Tibial artery (tissue), 4 donors: ENCODE results near the gene SCARB1.

Experiments
- DNase-seq, 2 donors: peaks; one replicate each; pipeline ENCODE4 v3.0.0-alpha.2; 2019
- H3K27ac ChIP-seq, 2 donors: fragments of 200-600 bp; sonication (generic) in 1 of 2; 1 replicate in 1 of 2; 2 replicates in 1 of 2; pipeline ENCODE4 v1.5.1; 2018 to 2019; ENCODE audit warnings: mild to moderate bottlenecking in 1 of 2
- H3K27me3 ChIP-seq, 2 donors: fragments of 200-600 bp; sonication (generic) in 1 of 2; one replicate each; pipeline versions ENCODE4 v1.5.1 to v1.6.0; 2016 to 2019
- H3K36me3 ChIP-seq, 3 donors: fragments of 200-600 bp; sonication (generic) in 2 of 3; one replicate each; pipeline ENCODE4 v1.5.1; 2016 to 2019; ENCODE audit warnings: mild to moderate bottlenecking in 2 of 3
- H3K4me1 ChIP-seq, 4 donors: fragments of 200-600 bp; sonication (generic) in 2 of 4; 1 replicate in 3 of 4; 2 replicates in 1 of 4; pipeline ENCODE4 v1.5.1; 2016 to 2019
- H3K4me3 ChIP-seq, 2 donors: fragments of 200-600 bp; sonication (generic) in 1 of 2; 1 replicate in 1 of 2; 2 replicates in 1 of 2; pipeline ENCODE4 v1.5.1; 2018 to 2019; ENCODE audit warnings: mild to moderate bottlenecking in 2 of 2
- H3K9me3 ChIP-seq, 3 donors: fragments of 200-600 bp; sonication (generic) in 1 of 3; one replicate each; pipeline ENCODE4 v1.5.1; 2016 to 2019
- intact Hi-C: fragments of 100-400 bp; cut with DNase I; formaldehyde crosslinking; loops from one replicate; pipeline ENCODE4 v1.15.0; 2023; ENCODE audit warnings: low total_unique reads
- TF ChIP-seq, protein P1 (sequence below), 2 experiments: fragments of 200-600 bp in 1 of 2; fragments of 450-650 bp in 1 of 2; IDR thresholded peaks; one replicate each; pipeline ENCODE4 v1.5.1; 2017 to 2019; ENCODE audit warnings: antibody characterized with exemption in 2 of 2, mild to moderate bottlenecking in 1 of 2, moderate library complexity in 1 of 2

Gene SCARB1

DNA sequence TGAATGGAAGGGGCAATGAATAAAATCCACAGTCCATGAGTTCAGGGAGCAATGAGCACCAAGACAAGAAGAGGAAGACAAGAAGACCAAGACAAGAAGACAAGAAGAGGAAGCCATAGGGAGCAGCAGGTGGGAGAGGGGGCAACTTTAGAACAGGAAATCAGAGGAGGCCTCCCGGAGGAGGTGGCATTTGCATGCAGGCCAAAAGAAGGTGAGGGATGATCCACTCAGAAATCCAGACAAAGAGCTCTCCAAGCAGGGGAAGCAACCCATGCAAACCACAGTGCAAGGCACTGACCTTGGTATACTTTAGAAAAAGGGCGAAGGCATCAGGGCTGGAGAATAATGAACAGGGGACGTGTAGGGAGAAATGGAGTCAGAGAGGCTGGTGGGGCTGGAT is 58.6 kb downstream of the SCARB1 start:
- intact Hi-C loops = no loop called here
- TF ChIP-seq, protein P1, sequence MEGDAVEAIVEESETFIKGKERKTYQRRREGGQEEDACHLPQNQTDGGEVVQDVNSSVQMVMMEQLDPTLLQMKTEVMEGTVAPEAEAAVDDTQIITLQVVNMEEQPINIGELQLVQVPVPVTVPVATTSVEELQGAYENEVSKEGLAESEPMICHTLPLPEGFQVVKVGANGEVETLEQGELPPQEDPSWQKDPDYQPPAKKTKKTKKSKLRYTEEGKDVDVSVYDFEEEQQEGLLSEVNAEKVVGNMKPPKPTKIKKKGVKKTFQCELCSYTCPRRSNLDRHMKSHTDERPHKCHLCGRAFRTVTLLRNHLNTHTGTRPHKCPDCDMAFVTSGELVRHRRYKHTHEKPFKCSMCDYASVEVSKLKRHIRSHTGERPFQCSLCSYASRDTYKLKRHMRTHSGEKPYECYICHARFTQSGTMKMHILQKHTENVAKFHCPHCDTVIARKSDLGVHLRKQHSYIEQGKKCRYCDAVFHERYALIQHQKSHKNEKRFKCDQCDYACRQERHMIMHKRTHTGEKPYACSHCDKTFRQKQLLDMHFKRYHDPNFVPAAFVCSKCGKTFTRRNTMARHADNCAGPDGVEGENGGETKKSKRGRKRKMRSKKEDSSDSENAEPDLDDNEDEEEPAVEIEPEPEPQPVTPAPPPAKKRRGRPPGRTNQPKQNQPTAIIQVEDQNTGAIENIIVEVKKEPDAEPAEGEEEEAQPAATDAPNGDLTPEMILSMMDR (IDR thresholded peaks at IDR 0.05) = no peak
- DNase-seq = no peak
- Histone ChIP-seq H3K27ac (no peak overlapping the region), H3K4me3 (no peak overlapping the region), H3K4me1 (peaks cover 0 to 13% (median 5%) of the 10 kb centered on the region in 4 donors), H3K9me3 (no peaks in the 10 kb centered on the region), H3K27me3 (no peaks in the 10 kb centered on the region), H3K36me3 (peaks cover 0 to 22% (median 4%) of the 10 kb centered on the region in 3 donors)

DNA sequence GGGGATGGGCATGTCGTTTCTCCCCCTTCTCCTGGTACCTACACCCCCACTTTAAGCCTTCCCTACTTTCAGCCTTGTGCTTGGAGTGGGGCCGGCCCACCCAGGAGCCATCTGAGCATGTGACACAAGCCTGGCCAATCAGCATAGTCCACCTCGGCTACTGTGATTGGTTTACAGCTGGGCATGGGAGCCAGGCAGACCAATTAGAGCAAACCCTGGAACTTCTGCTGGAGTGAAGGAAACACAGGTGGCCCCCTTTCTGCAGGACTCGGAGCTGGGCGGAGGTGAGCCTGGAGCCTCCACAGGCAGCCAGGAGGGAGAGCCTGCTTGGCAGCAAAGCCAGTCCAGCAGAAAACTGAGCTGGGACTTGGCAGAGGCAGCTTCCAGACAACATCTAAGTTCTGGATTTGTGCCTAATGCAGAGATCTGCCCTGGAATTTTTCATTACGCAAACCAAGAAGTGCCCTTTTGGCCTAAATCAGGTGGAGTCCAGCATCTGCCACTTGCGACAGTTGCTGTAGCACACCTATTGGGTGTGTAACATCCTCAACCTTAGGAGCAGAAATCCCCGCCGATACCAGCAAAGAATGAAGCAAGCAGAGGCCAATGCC is 59.5 kb downstream of the SCARB1 start:
- DNase-seq = no peak
- intact Hi-C loops = no loop called here
- H3K9me3 ChIP-seq = no peaks in the 10 kb centered on the region

DNA sequence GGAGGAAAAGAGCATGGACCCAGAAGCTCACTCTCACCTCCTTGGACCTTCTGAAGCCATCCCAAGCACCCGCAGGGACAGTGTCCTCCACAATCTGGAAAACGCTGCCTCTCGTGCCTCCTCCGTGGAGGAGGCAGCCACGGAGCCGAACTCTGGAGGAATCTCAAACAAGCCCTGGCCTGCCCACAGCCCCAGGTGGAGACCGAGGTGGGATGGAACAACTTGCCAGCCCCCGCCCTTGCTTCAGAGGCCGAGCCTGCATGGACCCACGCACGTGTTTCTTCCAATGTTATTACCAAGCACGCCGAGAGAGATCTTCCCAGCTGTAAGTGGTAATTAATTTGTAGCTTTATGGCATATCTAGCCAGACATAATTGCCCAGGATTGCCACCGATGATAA is 61.3 kb downstream of the SCARB1 start:
- H3K36me3 ChIP-seq = peaks cover 0 to 41% (median 5%) of the 10 kb centered on the region in 3 donors
- intact Hi-C loops = no loop called here
- TF ChIP-seq, protein P1 (IDR thresholded peaks at IDR 0.05) = no peak
- no peak overlapping the region for H3K27ac ChIP-seq
- H3K4me1 ChIP-seq = peaks cover 0 to 13% (median 5%) of the 10 kb centered on the region in 4 donors
- no peak overlapping the region for H3K4me3 ChIP-seq
- DNase-seq = no peak
- H3K27me3 ChIP-seq = no peaks in the 10 kb centered on the region
- H3K9me3 ChIP-seq = no peaks in the 10 kb centered on the region

More for the DNA sequence above, 59.5 kb downstream of the SCARB1 start:
- H3K27ac ChIP-seq = no peak overlapping the region
- peaks cover 0 to 29% (median 5%) of the 10 kb centered on the region in 3 donors for H3K36me3 ChIP-seq
- TF ChIP-seq, protein P1 (IDR thresholded peaks at IDR 0.05) = no peak
- H3K4me1 ChIP-seq = peaks cover 0 to 13% (median 5%) of the 10 kb centered on the region in 4 donors
- no peak overlapping the region for H3K4me3 ChIP-seq
- H3K27me3 ChIP-seq = no peaks in the 10 kb centered on the region

DNA sequence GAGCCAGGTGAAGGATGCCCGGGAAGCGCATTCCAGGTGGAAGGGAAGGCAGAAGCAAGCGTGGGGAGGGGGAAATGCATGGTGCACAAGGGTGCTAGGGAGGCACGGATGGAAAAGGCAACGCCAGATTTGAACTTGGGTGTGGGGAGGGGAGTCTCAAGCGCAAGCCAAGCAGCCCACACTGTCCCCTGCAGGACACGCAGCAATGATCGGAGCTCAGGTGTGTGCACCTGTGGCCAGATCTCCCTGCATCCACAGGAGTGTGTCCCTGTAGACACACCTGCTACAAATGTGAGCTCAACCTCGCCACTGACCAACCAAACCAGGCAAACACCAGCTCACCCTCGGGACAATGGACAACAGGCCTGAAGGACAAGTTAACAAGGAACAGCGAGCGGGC is 63.2 kb downstream of the SCARB1 start:
- TF ChIP-seq, protein P1 (IDR thresholded peaks at IDR 0.05) = no peak
- Histone ChIP-seq H3K27me3 (no peaks in the 10 kb centered on the region), H3K36me3 (peaks cover 0 to 33% (median 5%) of the 10 kb centered on the region in 3 donors), H3K9me3 (no peaks in the 10 kb centered on the region), H3K27ac (no peak overlapping the region), H3K4me1 (peaks cover 0 to 13% (median 5%) of the 10 kb centered on the region in 4 donors), H3K4me3 (no peak overlapping the region)
- DNase-seq = no peak
- intact Hi-C loops = no loop called here

DNA sequence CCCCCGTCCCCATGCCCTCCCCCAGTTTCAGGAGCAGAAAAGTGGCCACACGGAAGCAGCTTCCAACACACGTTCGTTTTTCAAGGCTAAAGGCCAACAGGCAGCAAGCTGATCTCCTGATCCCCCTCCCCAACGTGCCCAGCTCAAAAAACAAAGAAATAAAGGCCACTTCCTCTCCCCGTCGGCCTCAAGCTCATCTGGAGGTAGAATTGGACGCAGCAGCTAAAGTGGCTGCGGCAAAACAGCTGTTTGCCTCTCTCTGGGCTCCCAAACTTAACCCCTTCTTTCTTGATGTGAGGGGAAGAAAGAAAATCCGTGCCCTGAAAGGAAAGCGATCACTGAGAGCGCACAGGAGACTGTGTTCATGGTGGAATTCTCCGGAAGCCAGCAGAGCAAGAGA is 66.3 kb downstream of the SCARB1 start:
- TF ChIP-seq, protein P1 (IDR thresholded peaks at IDR 0.05) = no peak
- Histone ChIP-seq H3K27ac (no peak overlapping the region), H3K4me1 (no peaks in the 10 kb centered on the region), H3K27me3 (no peaks in the 10 kb centered on the region), H3K4me3 (no peak overlapping the region), H3K36me3 (peaks cover 0 to 33% (median 5%) of the 10 kb centered on the region in 3 donors), H3K9me3 (no peaks in the 10 kb centered on the region)
- intact Hi-C loops = no loop called here
- no peak for DNase-seq
